Ovary (tissue), 3 donors: ENCODE results near the gene LHX4.
"Not testable (repeated sequence)": the region's sequence is repeated elsewhere in the genome, so short reads cannot be mapped to it uniquely, and the experiment has no call there.

Source experiments
- CTCF ChIP-seq, 3 donors: fragments of 450-650 bp in 2 of 3; fragments of 200-600 bp in 1 of 3; IDR thresholded peaks; one replicate each; pipeline versions ENCODE4 v1.5.1 to v1.8.0; 2016 to 2022; ENCODE audit warnings: antibody characterized with exemption in 3 of 3, mild to moderate bottlenecking in 1 of 3
- EP300 ChIP-seq: sonication (generic); formaldehyde crosslinking; IDR thresholded peaks from one replicate; pipeline ENCODE4 v1.6.1; 2017; ENCODE audit warnings: antibody characterized with exemption
- POLR2A ChIP-seq: fragments of 450-650 bp; IDR thresholded peaks from one replicate; pipeline ENCODE4 v1.6.1; 2017; ENCODE audit warnings: antibody characterized with exemption, mild to moderate bottlenecking, moderate library complexity
- donor health status: DM: no; HTN: no; CAD: no.

GRCh38 chr1:180202588-180202987 is 27.5 kb upstream of the LHX4 start:
- not testable (repeated sequence) for TF ChIP-seq CTCF (IDR thresholded peaks at IDR 0.05); POLR2A; EP300
